HAP-1 (cell line): ENCODE measurements around the gene LOX.

ENCODE experiments used
- DNase-seq, 2 experiments: peaks; one replicate each; pipeline ENCODE4 v3.0.0-alpha.2; 2016 to 2020; ENCODE audit warnings: low spot score in 2 of 2
- H3K27me3 ChIP-seq: fragments of 250-450 bp; sonication (Bioruptor Pico); 2 replicates; pipeline ENCODE4 v1.5.1; 2020; ENCODE audit warnings: low read depth, mild to moderate bottlenecking, moderate library complexity
- H3K36me3 ChIP-seq: fragments of 250-450 bp; sonication (Bioruptor Pico); replicated peaks from 2 replicates; pipeline ENCODE4 v1.5.1; 2020; ENCODE audit warnings: mild to moderate bottlenecking
- H3K4me1 ChIP-seq: fragments of 250-450 bp; sonication (Bioruptor Pico); 2 replicates; pipeline ENCODE4 v1.5.1; 2020; ENCODE audit warnings: mild to moderate bottlenecking
- H3K4me3 ChIP-seq: fragments of 250-450 bp; sonication (Bioruptor Pico); 2 replicates; pipeline ENCODE4 v1.5.1; 2020; ENCODE audit warnings: mild to moderate bottlenecking, moderate library complexity
- H3K9me3 ChIP-seq: fragments of 250-450 bp; sonication (Bioruptor Pico); 2 replicates; pipeline ENCODE4 v1.5.1; 2020; ENCODE audit warnings: mild to moderate bottlenecking, moderate library complexity
- in situ Hi-C: fragments of 300-500 bp; cut with MboI; formaldehyde crosslinking; loops from 3 replicates; pipeline ENCODE4 v1.14.3; 2020; ENCODE audit warnings: low sequenced_read_pairs, inconsistent platforms, mixed read lengths

LOX gene

DNA sequence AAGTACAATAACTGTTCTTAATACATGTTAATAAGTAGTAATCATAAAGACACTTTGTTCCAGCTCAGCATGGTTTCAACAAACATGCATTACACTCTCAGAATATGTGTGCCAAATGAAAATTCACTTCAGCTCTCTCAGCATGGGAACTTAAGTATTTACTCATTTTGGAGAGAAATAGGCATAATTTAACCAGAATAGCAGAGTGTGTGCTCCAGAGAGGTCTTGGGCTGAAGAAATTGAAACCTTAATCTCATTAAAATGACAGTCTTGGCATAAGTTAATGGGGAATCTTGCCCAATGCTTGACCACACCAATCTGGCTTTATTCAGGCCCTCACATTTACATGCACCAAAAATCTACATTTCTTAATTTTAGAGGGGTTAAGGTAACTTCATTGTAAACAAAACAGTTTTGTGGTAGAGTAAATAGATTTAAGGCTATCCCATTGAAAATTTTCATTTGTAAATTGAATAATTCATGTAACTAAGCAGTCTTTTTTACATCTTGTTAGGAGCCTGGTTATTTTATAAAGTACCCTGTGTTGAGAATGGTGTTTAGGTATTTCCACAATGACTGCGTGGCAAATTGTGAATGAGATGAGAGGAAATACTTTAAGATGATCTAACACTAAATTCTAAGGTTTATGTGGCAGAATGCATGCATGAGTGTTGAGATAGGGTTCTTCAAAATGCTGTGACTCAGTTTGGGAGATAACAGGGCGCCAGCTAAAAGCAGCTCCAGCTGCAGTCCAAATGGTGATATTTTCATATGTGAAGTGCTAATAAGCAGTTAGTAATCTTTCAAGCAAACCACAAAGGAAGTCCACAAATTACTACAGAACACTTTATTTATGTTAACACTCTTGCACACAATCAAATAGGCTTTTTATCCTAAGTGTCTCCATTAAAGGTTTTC lies 11.3 kb upstream of the LOX start:
- no peaks in the 10 kb centered on the region; the same call in 1 of the 2 replicates for H3K4me1 ChIP-seq
- H3K9me3 ChIP-seq, result no peaks in the 10 kb centered on the region
- no peak for DNase-seq
- no peaks in the 10 kb centered on the region for H3K27me3 ChIP-seq
- no peak overlapping the region for H3K4me3 ChIP-seq
- in situ Hi-C loops, result no loop called here
- H3K36me3 ChIP-seq, result no peaks in the 10 kb centered on the region

DNA sequence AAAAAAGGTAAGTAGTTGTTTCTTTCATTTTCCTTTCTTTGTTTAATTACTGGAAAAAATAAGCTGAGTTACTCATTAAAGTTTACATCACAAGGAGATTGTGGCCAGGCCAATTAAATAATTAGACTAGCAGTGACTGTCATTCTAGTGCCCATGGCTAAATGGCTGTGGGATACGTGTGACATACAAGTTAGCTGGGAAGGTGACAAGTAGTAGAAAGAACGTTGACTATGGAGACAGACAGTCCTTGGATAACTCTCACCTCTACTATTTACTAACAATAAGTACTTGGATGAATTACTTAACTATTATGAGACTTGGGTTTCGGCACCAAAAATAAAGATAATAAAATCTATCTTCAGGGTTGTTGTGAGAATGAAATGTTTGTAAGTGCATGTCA lies 7.0 kb upstream of the LOX start:
- DNase-seq, result no peak
- Histone ChIP-seq H3K27me3 (no peaks in the 10 kb centered on the region), H3K9me3 (no peaks in the 10 kb centered on the region), H3K4me1 (peaks cover 10% of the 10 kb centered on the region), H3K4me3 (no peak overlapping the region), H3K36me3 (no peaks in the 10 kb centered on the region)
- in situ Hi-C loops, result no loop called here

GRCh38 chr5:122083535-122083934 lies 5.5 kb upstream of the LOX start:
- DNase-seq, result no peak
- Histone ChIP-seq H3K9me3 (no peaks in the 10 kb centered on the region), H3K36me3 (no peaks in the 10 kb centered on the region), H3K4me1 (peaks cover 16% of the 10 kb centered on the region), H3K4me3 (no peak overlapping the region), H3K27me3 (no peaks in the 10 kb centered on the region)
- in situ Hi-C loops, result no loop called here

DNA sequence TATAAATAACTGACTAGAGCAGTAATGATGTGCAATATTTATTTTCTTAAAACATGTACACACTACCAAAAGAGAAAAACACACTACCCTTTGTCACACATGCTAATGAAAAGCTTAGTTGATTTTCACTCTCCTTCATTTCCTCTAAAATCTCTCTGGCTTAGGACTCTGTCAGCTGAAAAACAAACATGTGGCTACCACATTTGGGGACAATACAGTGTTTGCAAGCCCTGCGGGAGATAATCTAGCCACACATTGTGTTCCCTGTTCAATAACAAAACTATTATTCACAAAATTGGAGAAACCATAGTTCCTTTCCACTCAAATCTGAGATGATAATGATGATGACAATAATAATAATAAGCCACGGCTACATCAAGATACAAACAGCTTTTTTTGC lies 3.5 kb upstream of the LOX start:
- in situ Hi-C loops, result no loop called here
- H3K4me1 ChIP-seq, result peaks cover 23% of the 10 kb centered on the region
- no peak overlapping the region for H3K4me3 ChIP-seq
- no peaks in the 10 kb centered on the region for H3K9me3 ChIP-seq
- no peaks in the 10 kb centered on the region for H3K36me3 ChIP-seq
- no peak for DNase-seq
- no peaks in the 10 kb centered on the region for H3K27me3 ChIP-seq

GRCh38 chr5:122077366-122078115 lies 518 bp downstream of the LOX start:
- Histone ChIP-seq H3K9me3 (no peaks in the 10 kb centered on the region), H3K36me3 (peaks cover 4% of the 10 kb centered on the region), H3K4me3 (peak overlapping the region; percentile 45), H3K4me1 (peaks cover 34% of the 10 kb centered on the region), H3K27me3 (no peaks in the 10 kb centered on the region)
- DNase-seq, result peak; percentile 27 to 54
- in situ Hi-C loops, result no loop called here

- Histone ChIP-seq H3K9me3 (no peaks in the 10 kb centered on the region), H3K4me1 (peaks cover 32% of the 10 kb centered on the region), H3K27me3 (no peaks in the 10 kb centered on the region), H3K36me3 (peaks cover 4% of the 10 kb centered on the region), H3K4me3 (peak overlapping the region; percentile 45)
- DNase-seq, result peak; percentile 75 to 94
- in situ Hi-C loops, result no loop called here
Observed at GRCh38 chr5:122076669-122077365, 1.2 kb downstream of the LOX start.

DNA sequence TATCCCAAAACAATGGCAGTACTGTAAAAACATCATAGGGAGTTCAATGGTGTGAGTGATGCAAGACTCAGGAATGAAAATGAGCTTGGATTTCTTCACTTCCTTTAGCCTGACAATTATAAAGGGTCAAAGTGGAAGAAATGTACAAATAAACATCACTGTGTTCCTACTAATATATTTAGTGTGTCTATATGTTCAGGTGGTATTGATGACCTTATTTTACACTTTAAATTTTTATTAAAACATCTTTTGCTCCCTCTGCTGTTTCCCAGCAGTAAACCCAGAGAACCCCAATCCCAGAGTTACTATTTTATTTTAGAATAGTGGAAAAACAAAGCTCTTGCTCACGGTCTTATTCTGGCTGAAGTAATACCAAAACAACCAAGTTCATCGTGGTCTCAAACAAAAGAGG lies 2.0 kb downstream of the LOX start:
- DNase-seq, result no peak
- Histone ChIP-seq H3K9me3 (no peaks in the 10 kb centered on the region), H3K36me3 (peaks cover 4% of the 10 kb centered on the region), H3K27me3 (no peaks in the 10 kb centered on the region), H3K4me1 (peaks cover 24% of the 10 kb centered on the region), H3K4me3 (peak overlapping the region; percentile 45; the same call in 1 of the 2 replicates)
- in situ Hi-C loops, result no loop called here

- H3K9me3 ChIP-seq, result no peaks in the 10 kb centered on the region
- H3K4me3 ChIP-seq, result no peak overlapping the region
- H3K4me1 ChIP-seq, result peaks cover 21% of the 10 kb centered on the region
- in situ Hi-C loops, result no loop called here
- no peaks in the 10 kb centered on the region for H3K27me3 ChIP-seq
- no peak for DNase-seq
- peaks cover 7% of the 10 kb centered on the region for H3K36me3 ChIP-seq
Observed at GRCh38 chr5:122073864-122074263, 4.2 kb downstream of the LOX start.

DNA sequence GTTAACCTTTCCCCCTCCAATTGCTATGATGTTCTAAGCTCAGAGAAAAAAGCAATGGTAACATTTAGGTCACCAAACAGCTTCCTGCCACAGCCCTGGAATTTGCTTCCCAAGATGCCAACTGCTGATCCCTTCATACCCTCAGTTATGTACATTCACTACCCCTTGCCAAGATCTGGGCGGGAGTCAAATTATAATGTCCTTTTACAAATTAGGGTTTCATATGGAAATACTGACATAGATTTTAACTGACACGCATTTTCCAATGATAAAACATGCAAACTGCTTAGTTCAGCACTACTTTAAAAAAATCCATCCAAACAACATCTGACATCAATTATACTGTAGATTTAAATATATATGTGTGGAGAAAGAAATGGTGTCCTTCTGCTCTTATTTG lies 5.0 kb downstream of the LOX start:
- Histone ChIP-seq H3K36me3 (peaks cover 10% of the 10 kb centered on the region), H3K27me3 (no peaks in the 10 kb centered on the region), H3K4me3 (no peak overlapping the region), H3K9me3 (no peaks in the 10 kb centered on the region), H3K4me1 (peaks cover 16% of the 10 kb centered on the region)
- in situ Hi-C loops, result no loop called here
- no peak for DNase-seq

- no peaks in the 10 kb centered on the region for H3K9me3 ChIP-seq
- H3K4me1 ChIP-seq, result no peaks in the 10 kb centered on the region
- in situ Hi-C loops, result no loop called here
- H3K4me3 ChIP-seq, result no peak overlapping the region
- H3K36me3 ChIP-seq, result peaks cover 6% of the 10 kb centered on the region; the same call in 1 of the 2 replicates
- H3K27me3 ChIP-seq, result no peaks in the 10 kb centered on the region
- DNase-seq, result no peak
Observed at GRCh38 chr5:122067390-122067789, 10.7 kb downstream of the LOX start.

GRCh38 chr5:122064992-122065391 lies 13.1 kb downstream of the LOX start:
- Histone ChIP-seq H3K27me3 (no peaks in the 10 kb centered on the region), H3K36me3 (peaks cover 6% of the 10 kb centered on the region; the same call in 1 of the 2 replicates), H3K4me3 (no peak overlapping the region), H3K4me1 (no peaks in the 10 kb centered on the region), H3K9me3 (no peaks in the 10 kb centered on the region)
- no peak for DNase-seq
- in situ Hi-C loops, result no loop called here

DNA sequence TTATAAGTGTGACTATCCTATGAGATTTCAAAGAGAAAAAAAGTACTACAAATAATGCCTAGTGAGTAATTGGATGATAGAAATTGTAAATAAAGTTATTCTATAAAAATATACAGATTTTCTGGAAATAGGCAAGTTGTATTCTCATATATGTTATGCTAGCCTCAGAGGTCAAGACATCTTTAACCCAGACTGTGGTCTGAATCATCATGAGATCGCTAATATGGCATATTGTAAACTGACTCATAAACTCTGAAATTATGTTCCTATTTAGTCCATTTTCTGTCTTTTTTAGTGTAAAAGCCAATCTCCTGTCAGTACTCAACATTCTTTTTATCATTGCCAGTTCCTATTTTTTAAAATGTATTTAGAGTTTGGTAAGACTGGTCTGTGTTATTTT lies 14.2 kb downstream of the LOX start:
- H3K4me3 ChIP-seq, result no peak overlapping the region
- H3K9me3 ChIP-seq, result no peaks in the 10 kb centered on the region
- no peak for DNase-seq
- no peaks in the 10 kb centered on the region for H3K27me3 ChIP-seq
- peaks cover 3% of the 10 kb centered on the region; the same call in 1 of the 2 replicates for H3K36me3 ChIP-seq
- in situ Hi-C loops, result no loop called here
- no peaks in the 10 kb centered on the region for H3K4me1 ChIP-seq

- in situ Hi-C loops, result no loop called here
Observed at GRCh38 chr5:122062205-122062604, 15.9 kb downstream of the LOX start.

More at GRCh38 chr5:122062205-122062604, 15.9 kb downstream of the LOX start:
- Histone ChIP-seq H3K4me3 (no peak overlapping the region), H3K9me3 (no peaks in the 10 kb centered on the region), H3K36me3 (no peaks in the 10 kb centered on the region; the same call in 1 of the 2 replicates), H3K4me1 (no peaks in the 10 kb centered on the region), H3K27me3 (no peaks in the 10 kb centered on the region)
- no peak for DNase-seq
